Hepatocyte (in vitro differentiated cells): Measurements from ENCODE around the gene NAV2.

ENCODE experiments used
- CTCF ChIP-seq: fragments of 200-600 bp; sonication (generic); IDR thresholded peaks from 2 replicates; pipeline ENCODE4 v1.5.1; 2016; ENCODE audit warnings: antibody characterized with exemption, mild to moderate bottlenecking; ENCODE audit not compliant: poor library complexity
- EZH2 ChIP-seq: fragments of 200-600 bp; sonication (generic); IDR thresholded peaks from 2 replicates; pipeline ENCODE4 v1.6.1; 2016; ENCODE audit warnings: antibody characterized with exemption, mild to moderate bottlenecking, borderline replicate concordance
- EZH2phosphoT487 ChIP-seq: fragments of 200-600 bp; sonication (generic); IDR thresholded peaks from one replicate; pipeline ENCODE4 v1.6.1; 2018; ENCODE audit warnings: antibody characterized with exemption, mild to moderate bottlenecking, low read depth, moderate library complexity; ENCODE audit not compliant: unreplicated experiment, severe bottlenecking

GRCh38 chr11:20036626-20037335, 324.1 kb downstream of the NAV2 start:
- no peak for TF ChIP-seq CTCF
- TF ChIP-seq EZH2: no peak
- TF ChIP-seq EZH2phosphoT487: no peak
